ENCODE results near the gene OPA3.

OPA3 gene

DNA sequence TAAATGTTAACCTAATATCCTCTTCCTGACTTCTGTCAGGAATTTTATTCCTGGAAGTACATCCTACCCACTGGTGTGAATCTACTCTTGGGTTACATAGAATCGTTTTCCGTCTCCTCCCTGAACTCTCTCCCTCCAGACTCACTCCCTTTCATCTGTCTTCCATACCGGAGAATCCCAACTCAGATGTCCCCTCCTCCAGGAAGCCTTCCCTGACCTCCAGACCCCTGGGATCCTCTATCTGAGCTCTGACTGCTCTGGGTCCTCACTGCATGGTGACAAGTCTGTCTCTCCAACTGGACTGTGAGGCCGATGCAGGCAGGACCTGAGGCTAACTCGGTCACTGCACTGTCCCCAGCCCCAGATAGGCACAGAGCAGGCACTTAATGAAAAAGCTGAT, 24.6 kb downstream of the OPA3 start:
- no peak for DNase-seq

DNA sequence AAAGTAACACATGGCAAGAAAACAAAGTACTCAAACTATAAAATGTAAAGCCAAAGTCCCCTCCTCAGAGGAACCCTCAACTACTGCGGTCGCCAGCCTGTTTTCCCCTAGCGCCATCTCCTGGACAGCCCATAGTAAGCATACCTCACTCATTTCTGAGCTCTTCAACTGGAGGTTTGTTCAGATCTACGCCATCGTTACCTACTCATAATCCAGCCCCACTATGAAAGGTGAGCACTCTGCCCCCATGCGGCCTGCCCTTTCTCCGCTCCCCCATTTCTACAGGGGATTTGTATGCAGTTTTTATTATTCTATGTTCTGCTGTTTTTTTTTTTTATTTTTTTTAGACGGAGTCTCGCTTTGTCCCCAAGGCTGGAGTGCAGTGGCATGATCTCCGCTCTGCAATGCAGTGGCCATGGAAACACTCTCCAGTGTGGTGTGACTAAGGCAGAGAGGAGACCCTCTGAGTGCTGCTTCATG, 26.2 kb downstream of the OPA3 start:
- no peak for DNase-seq

DNA sequence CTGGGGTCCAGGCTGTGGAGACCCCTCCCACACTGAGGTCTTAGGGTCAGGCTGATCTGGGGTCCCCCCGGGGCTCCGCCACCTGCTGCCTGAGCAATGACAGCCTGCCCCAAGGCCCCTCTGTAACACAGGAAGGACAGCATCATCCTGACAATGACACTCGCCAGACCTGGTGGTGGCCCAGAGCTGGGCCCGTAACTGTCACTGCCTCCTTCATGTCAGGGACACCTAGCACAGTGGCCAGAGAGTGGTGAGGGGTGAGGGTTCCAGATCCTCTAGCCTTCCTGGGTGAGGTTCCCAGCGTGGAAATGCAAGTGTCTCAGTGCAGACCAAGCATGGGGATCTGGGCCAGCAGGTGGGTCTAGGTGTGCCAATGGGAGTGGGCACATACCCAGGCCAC, 27.8 kb downstream of the OPA3 start:
- DNase-seq: no peak

GRCh38 chr19:45554481-45554880, 30.1 kb downstream of the OPA3 start:
- no peak for DNase-seq

DNA sequence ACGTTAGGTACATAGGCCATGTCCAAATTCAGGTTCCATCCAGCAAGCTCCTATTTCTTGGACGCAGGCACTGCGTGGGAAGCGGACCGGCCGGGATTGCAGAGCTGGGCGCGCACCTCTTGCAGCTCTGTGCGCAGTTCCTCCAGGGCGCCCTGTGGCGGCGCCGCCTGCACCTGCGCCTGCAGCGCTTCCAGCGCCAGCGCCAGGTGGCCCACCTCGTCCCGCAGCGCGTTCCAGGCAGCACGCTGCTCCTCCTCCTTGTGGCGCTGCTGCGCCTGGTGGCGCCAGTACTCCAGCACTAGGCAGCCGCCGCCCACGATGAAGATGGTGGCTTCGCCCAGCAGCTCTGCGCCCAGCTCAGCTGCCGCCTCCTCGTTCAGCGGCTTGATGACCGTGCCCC, 31.1 kb downstream of the OPA3 start:
- no peak for DNase-seq

DNA sequence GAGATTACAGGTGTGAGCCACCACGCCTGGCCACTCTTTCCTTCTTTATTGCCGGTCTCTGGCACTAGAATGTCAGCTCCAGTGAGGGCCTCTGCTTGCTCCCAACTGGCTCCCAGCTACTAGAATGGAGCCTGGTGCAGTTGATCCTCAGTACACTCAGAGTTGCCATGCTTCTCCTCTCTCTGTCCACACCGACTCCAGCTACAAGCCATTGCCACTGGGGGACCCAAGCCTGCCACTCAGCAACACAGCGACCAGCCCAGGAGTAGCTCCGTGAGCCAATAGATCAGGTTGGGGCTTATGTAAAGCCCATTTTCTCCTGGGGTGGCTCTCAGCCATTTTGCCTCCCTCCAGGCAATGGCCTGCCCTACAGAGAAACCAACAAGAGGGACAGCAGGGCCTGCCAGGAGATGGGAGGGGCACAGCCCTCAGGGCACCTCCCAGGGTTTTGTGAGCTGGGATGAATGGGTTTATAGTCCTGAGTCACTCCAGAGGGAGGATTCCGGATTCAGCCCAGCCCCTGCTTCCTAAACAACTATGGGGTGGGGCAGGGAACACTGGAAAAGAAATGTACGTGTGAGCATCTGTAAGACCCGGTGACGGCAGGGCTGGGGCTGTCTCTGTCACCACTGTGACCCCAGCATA, 36.5 kb downstream of the OPA3 start:
- no peak for DNase-seq

GRCh38 chr19:45547211-45547770, 37.3 kb downstream of the OPA3 start:
- DNase-seq: no peak

- DNase-seq: peak; percentile 27
Observed at GRCh38 chr19:45542234-45542668, 42.4 kb downstream of the OPA3 start.

GRCh38 chr19:45539459-45539858, 45.1 kb downstream of the OPA3 start:
- no peak for DNase-seq

- DNase-seq: no peak
Observed at GRCh38 chr19:45531349-45531748, 53.3 kb downstream of the OPA3 start.

GRCh38 chr19:45529420-45529785, 55.2 kb downstream of the OPA3 start:
- DNase-seq: no peak

DNA sequence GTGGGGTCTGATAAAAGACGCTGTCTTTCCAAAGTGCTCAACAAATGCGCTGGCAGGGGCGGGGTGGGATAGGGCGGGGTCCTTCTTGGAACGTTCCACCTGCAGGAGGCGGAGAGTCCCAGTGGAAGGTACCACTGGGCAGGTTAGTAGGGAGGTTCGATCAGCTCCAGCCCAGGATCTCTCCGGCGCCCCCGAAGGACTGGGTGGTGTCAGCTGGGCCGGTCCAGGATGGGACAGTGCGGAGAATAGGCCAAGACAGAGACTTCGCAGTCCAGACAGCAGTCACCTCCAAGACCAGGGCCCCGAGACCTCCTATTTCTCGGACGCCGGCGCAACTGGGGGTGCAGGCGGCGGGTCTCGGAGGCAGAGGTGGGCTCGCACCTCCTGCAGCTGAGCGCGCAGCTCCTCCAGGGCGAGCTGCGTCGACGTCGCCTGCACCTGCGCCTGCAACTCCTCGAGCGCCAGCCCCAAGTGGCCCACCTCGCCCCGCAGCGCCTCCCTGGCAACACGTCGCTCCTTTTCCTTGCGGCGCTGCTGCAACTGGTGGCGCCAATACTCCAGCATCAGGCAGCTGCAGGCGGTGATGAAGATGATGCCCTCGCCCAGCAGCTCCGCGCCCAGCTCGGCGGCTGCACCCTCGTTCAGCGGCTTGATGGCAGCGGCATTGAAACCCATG, 55.7 kb downstream of the OPA3 start:
- DNase-seq: peak; percentile 48

DNA sequence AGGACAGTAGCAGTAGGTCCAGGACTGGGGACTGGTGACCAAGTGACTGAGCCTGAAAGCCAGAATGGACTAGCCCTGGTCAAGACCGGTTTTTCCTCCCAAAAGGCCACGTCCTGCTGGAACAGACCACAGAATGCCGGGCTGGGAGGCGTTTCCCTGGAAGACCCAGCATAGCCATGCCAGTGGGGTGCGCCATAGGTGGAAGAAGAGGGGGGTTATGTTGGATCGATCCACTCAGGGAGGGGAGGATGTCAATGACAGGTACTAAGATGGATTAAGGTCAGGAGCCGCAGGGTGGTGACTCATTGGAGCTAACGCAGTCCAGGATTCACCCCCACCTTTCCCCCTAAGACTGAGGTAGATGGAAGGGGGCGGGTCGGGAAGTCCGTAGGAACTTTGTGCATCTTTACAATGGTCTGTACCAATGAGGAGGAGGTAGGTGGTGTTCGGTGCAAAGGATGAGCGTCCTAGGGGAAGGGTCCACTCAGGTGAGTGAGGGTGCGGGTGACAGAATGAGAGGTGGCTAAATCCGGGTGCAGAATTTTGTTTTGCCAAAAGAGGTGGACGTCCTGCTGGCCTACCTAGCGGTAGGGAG, 56.4 kb downstream of the OPA3 start:
- DNase-seq: no peak

- no peak for DNase-seq
Observed at GRCh38 chr19:45527731-45528130, 56.9 kb downstream of the OPA3 start.

DNA sequence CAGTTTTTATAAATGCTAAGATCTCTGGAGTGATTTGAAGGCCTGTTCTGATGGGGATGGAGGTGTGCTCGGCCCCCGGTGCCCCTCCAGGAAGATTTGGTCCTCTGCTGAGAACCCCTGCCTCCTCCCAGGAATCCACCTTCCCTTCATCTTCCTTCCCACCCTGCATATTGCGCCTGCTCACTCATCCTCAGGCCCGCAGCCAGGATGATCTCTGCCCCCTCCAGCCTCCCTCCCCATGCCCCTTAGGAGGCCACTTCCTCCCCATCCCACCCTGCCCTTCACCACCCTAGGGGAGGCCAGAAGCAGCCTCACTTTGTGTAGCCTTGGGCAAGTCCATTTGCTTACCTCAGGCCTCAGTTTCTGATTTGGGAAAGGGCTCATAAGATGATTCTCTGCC, 57.6 kb downstream of the OPA3 start:
- no peak for DNase-seq

DNA sequence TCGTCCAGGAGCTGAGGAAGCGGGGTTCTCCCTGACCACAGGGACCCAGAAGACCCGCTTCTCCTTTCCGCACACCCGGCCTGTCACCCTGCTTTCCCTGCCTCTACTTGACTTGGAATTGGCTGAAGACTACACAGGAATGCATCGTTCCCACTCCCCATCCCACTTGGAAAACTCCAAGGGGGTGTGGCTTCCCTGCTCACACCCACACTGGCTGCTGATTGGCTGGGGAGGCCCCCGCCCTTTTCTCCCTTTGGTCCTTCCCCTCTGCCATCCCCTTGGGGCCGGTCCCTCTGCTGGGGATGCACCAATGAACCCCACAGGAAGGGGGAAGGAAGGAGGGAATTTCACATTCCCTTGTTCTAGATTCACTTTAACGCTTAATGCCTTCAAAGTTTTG, 58.5 kb downstream of the OPA3 start:
- DNase-seq: peak; percentile 23

DNA sequence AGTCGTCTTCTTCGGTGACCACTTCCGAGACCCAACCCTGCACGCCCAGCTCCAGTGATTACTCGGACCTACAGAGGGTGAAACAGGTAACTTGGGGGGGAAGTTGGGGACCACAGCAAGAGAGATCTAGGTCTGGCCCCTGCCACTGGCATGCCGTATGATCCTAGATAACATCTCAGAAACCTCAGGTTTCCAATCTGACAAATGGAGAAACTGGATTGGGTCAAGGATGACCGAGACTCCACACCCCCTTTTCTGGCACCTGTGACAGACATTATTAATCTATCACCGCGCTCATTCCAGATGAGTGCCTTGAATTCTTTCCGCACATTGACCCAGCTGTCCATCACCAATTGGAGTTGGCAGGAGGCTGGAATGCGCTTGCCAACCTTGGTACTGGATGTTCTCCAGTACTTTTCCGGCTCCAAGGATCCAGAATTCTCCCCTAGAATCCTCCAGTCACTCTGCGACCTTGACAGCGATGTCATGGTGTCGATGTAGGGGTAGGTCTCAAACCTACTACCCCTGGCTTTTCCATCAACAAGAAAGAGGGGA, 60.0 kb downstream of the OPA3 start:
- no peak for DNase-seq

- peak; percentile 88 for DNase-seq
Observed at GRCh38 chr19:45523642-45524256, 60.9 kb downstream of the OPA3 start.

- no peak for DNase-seq
Observed at GRCh38 chr19:45522010-45522941, 62.3 kb downstream of the OPA3 start.

DNA sequence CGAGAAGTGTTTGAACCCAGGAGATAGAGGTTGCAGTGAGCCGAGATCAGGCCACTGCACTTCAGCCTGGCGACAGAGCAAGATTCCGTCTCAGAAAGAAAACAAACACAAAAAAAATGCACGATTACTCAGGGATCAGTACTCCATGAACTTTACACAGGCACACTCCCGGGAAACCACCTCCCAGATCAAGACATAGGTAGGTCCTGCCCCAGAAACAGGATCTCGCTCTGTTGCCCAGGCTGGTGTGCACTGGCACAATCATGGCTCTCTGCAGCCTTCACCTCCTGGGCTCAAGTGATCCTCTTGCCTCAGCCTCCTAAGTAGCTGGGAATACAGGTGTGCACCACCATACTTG, 66.2 kb downstream of the OPA3 start:
- no peak for DNase-seq

GRCh38 chr19:45517641-45518468, 66.7 kb downstream of the OPA3 start:
- no peak for DNase-seq

Data from DMS153 (cell line).